Measurements from ENCODE around the gene SNAPC5.

- TF ChIP-seq CTCF (IDR thresholded peaks at IDR 0.05; ENCODE audit: low read depth, low read length) (no peak), MYC (IDR thresholded peaks at IDR 0.05; ENCODE audit: low read depth, low read length) (no peak)
These were observed 10.8 kb upstream of the SNAPC5 start for GRCh38 chr15:66508293-66508883.

Data from NB4 (cell line).